ENCODE results near the gene LAMA2. TPM values are rescaled to one million over a fixed set of nuclear protein-coding genes. Genes with fewer than 3 reads are reported as not detected.

LAMA2 gene
- total RNA-seq, 4 donors from 2014 or later = 15.4 to 55.3 (median 38.7) TPM

DNA sequence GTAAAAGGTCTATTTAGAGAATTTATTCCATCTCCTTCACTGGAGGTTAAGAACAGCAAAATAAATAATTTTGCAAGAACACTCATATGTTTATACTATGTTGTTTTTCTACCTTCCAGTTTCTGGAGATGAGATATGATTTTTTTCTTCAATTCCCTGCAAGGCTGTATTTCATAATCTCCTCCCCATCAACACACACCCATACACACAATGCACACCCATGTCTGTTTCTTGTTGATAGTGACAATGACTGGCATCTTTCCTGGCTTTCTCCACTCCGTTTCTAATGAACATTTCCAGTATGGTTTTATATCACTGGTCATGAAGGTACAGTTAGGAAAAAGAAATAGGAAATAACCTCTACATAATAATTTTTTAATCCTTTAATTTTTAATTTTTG lies 624.9 kb downstream of the LAMA2 start:
- Histone ChIP-seq H3K9me3 (no peaks in the 10 kb centered on the region), H3K27ac (no peak overlapping the region), H3K36me3 (no peaks in the 10 kb centered on the region), H3K4me3 (no peak overlapping the region), H3K4me1 (no peaks in the 10 kb centered on the region), H3K27me3 (no peaks in the 10 kb centered on the region)
- no peak for DNase-seq
- TF ChIP-seq, protein P1, sequence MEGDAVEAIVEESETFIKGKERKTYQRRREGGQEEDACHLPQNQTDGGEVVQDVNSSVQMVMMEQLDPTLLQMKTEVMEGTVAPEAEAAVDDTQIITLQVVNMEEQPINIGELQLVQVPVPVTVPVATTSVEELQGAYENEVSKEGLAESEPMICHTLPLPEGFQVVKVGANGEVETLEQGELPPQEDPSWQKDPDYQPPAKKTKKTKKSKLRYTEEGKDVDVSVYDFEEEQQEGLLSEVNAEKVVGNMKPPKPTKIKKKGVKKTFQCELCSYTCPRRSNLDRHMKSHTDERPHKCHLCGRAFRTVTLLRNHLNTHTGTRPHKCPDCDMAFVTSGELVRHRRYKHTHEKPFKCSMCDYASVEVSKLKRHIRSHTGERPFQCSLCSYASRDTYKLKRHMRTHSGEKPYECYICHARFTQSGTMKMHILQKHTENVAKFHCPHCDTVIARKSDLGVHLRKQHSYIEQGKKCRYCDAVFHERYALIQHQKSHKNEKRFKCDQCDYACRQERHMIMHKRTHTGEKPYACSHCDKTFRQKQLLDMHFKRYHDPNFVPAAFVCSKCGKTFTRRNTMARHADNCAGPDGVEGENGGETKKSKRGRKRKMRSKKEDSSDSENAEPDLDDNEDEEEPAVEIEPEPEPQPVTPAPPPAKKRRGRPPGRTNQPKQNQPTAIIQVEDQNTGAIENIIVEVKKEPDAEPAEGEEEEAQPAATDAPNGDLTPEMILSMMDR (IDR thresholded peaks at IDR 0.05) = no peak
- no peak for TF ChIP-seq POLR2A (IDR thresholded peaks at IDR 0.05)

DNA sequence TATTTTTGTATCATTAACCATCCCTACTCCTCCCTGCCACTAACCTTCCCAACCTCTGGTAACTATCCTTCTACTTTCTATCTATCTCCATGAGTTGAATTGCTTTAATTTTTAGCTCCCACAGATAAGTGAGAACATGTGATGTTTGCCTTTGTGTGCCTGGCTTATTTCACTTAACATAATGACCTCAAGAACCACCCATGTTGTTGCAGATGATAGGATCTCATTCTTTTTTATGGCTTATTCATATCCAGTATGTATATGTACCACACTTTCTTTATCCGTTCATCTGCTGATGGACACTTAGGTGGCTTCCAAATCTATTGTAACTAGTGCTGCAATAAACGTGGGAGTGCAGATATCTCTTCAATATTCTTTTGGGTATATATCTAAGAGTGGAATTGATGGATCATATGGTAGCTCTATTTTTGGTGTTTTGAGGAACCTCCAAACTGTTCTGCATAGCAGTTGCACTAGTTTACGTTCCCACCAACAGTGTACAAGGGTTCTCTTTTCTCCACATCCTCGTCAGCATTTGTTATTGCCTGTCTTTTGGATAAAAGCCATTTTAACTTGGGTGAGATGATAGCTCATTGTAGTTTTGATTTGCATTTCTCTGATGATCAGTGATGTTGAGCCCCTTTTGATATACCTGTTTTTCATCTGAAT lies 625.7 kb downstream of the LAMA2 start:
- no peaks in the 10 kb centered on the region for H3K9me3 ChIP-seq
- no peak overlapping the region for H3K4me3 ChIP-seq
- H3K27me3 ChIP-seq = no peaks in the 10 kb centered on the region
- no peak for DNase-seq
- no peak for TF ChIP-seq POLR2A (IDR thresholded peaks at IDR 0.05)
- TF ChIP-seq, protein P1 (IDR thresholded peaks at IDR 0.05) = no peak
- H3K27ac ChIP-seq = no peak overlapping the region
- no peaks in the 10 kb centered on the region for H3K36me3 ChIP-seq
- no peaks in the 10 kb centered on the region for H3K4me1 ChIP-seq

DNA sequence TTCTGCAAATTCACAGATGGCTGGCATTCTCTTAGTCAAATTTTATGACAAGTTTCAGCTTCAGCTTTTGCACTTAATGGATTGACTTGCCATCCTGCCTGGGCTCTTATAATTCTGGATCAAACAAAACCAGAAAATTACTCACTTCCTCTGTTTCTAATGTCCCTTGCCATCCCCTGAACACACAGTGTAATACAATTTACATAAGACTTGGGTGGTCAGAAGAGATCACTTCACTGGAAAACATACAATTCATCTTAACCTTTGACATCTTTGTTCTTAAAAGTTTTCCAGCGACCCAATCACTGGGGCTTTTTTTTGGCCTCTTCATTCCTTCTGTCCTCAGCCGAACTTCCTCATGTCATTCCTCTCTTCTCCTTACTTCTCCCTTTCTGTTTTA lies 628.0 kb downstream of the LAMA2 start:
- H3K27ac ChIP-seq = no peak overlapping the region
- no peaks in the 10 kb centered on the region for H3K27me3 ChIP-seq
- no peaks in the 10 kb centered on the region for H3K9me3 ChIP-seq
- H3K4me3 ChIP-seq = no peak overlapping the region
- H3K4me1 ChIP-seq = no peaks in the 10 kb centered on the region
- H3K36me3 ChIP-seq = no peaks in the 10 kb centered on the region
- TF ChIP-seq, protein P1 (IDR thresholded peaks at IDR 0.05) = no peak
- no peak for TF ChIP-seq POLR2A (IDR thresholded peaks at IDR 0.05)
- no peak for DNase-seq

DNA sequence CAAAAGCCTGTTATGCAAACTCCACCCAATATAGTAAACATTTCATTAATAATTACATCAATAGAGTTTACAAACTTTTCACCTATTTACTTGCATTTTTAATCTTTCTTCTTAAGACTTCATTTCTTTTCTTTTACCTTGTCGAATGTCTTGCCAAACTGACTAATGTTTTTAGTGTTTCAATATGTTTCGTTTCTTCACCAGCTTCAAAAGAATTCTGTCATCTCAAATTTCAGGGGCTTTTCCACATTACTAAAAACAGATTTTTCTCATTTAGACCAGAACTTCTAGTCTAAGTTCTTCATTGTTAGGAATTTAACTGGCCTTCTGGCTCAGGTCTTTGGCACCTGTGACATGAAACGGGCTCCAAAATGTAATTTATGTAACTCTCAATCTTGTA lies 630.5 kb downstream of the LAMA2 start:
- no peak for DNase-seq
- Histone ChIP-seq H3K27ac (no peak overlapping the region), H3K9me3 (no peaks in the 10 kb centered on the region), H3K4me3 (no peak overlapping the region), H3K4me1 (no peaks in the 10 kb centered on the region), H3K36me3 (no peaks in the 10 kb centered on the region), H3K27me3 (no peaks in the 10 kb centered on the region)
- TF ChIP-seq POLR2A (IDR thresholded peaks at IDR 0.05) = no peak
- TF ChIP-seq, protein P1 (IDR thresholded peaks at IDR 0.05) = no peak

DNA sequence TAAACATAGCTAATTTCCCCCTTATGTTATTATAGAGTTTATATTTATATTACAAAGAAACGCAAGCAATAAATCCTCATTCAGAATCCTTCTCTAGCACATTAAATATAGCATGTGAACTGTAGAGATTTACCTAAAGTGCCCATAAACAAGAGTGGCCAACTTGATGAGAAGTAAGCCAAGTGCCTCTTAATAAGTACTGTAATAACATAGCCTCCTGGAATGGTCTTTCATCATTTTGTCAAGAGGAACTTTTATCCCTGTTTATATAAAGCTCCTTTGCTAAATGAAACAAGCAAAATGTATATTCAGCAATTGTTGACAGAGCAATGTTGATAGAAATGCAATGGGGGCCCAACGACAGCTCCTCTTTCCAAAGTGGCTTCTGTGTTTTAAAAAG lies 632.1 kb downstream of the LAMA2 start:
- Histone ChIP-seq H3K27ac (no peak overlapping the region), H3K27me3 (no peaks in the 10 kb centered on the region), H3K4me3 (no peak overlapping the region), H3K4me1 (no peaks in the 10 kb centered on the region), H3K9me3 (no peaks in the 10 kb centered on the region), H3K36me3 (no peaks in the 10 kb centered on the region)
- TF ChIP-seq, protein P1 (IDR thresholded peaks at IDR 0.05) = no peak
- TF ChIP-seq POLR2A (IDR thresholded peaks at IDR 0.05) = no peak
- no peak for DNase-seq

DNA sequence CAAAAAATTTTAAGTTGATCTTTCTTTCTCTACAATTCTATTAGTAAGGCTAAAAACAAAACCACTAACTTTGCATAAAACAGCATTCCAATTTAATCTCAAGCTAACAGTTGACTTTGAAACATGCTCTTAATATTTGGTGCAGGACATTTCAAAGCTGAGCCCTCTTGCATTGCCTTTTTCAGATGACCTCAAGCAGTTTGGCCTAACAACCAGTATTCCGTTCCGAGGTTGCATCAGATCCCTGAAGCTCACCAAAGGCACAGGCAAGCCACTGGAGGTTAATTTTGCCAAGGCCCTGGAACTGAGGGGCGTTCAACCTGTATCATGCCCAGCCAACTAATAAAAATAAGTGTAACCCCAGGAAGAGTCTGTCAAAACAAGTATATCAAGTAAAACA lies 633.1 kb downstream of the LAMA2 start:
- H3K4me3 ChIP-seq = no peak overlapping the region
- TF ChIP-seq, protein P1 (IDR thresholded peaks at IDR 0.05) = no peak
- no peak for TF ChIP-seq POLR2A (IDR thresholded peaks at IDR 0.05)
- no peak overlapping the region for H3K27ac ChIP-seq
- no peaks in the 10 kb centered on the region for H3K4me1 ChIP-seq
- no peaks in the 10 kb centered on the region for H3K9me3 ChIP-seq
- H3K27me3 ChIP-seq = no peaks in the 10 kb centered on the region
- DNase-seq = no peak
- no peaks in the 10 kb centered on the region for H3K36me3 ChIP-seq
